H1 (cell line): ENCODE data around the gene MUS81. TPM values are rescaled to one million over a fixed set of nuclear protein-coding genes. Genes with fewer than 3 reads are reported as not detected.

ENCODE experiments used
- CTCF ChIA-PET: fragments of 300-600 bp; sonication (Branson Sonifier 250); formaldehyde crosslinking; loops from one replicate; lab custom pipeline; 2021; ENCODE audit not compliant: partially characterized antibody; lab: Charles Lee
- POLR2A ChIA-PET: fragments of 300-600 bp; sonication (Branson Sonifier 250); formaldehyde crosslinking; loops from one replicate; lab custom pipeline; 2021; ENCODE audit warnings: inconsistent platforms; ENCODE audit not compliant: partially characterized antibody; lab: Charles Lee
- DNase-seq, 2 experiments: peaks; one replicate each; pipeline versions ENCODE4 v3.0.0 to v3.0.0-alpha.2; 2010 to 2022; ENCODE audit warnings: low spot score in 2 of 2, low read depth in 1 of 2, mixed read lengths in 1 of 2
- FAIRE-seq: peaks from 2 replicates; lab custom pipeline; 2011; peaks lifted over from hg19 to GRCh38; lab: Jason Lieb, UNC
- H2AFZ ChIP-seq: 2 replicates; pipeline ENCODE4 v1.8.1; 2012; ENCODE audit warnings: low read length, inconsistent platforms
- H2AK5ac ChIP-seq: 2 replicates; pipeline ENCODE4 v1.6.1; 2013; ENCODE audit warnings: low read depth, low read length
- H2BK120ac ChIP-seq: replicated peaks from 2 replicates; pipeline ENCODE3; 2013; ENCODE audit warnings: low read depth, low read length, inconsistent platforms
- H2BK12ac ChIP-seq: 2 replicates; pipeline ENCODE4 v1.6.1; 2013; ENCODE audit warnings: low read depth, low read length
- H2BK15ac ChIP-seq: 2 replicates; pipeline ENCODE4 v1.6.1; 2013; ENCODE audit warnings: low read length
- H2BK20ac ChIP-seq: 2 replicates; pipeline ENCODE4 v1.6.1; 2013; ENCODE audit warnings: low read length
- H2BK5ac ChIP-seq: 2 replicates; pipeline ENCODE4 v1.6.1; 2013; ENCODE audit warnings: low read depth, low read length
- H3K14ac ChIP-seq: 2 replicates; pipeline ENCODE4 v1.6.1; 2013; ENCODE audit warnings: inconsistent platforms; ENCODE audit not compliant: insufficient read length
- H3K18ac ChIP-seq: 2 replicates; pipeline ENCODE4 v1.6.1; 2013; ENCODE audit warnings: low read length; ENCODE audit errors: extremely low read depth
- H3K23ac ChIP-seq: 2 replicates; pipeline ENCODE4 v1.6.1; 2013; ENCODE audit warnings: inconsistent platforms; ENCODE audit not compliant: insufficient read length
- H3K23me2 ChIP-seq: 2 replicates; pipeline ENCODE4 v1.6.1; 2013; ENCODE audit warnings: low read depth, low read length
- H3K27ac ChIP-seq: 2 replicates; pipeline ENCODE4 v1.6.1; 2011; ENCODE audit warnings: low read depth, low read length, inconsistent platforms
- H3K27me3 ChIP-seq, 4 experiments: replicated peaks in 1 of 4; 1 replicate in 1 of 4; 2 replicates in 3 of 4; pipeline versions ENCODE4 v1.6.1 to v1.8.1; 2011 to 2013; ENCODE audit warnings: low read length in 3 of 4, mild to moderate bottlenecking in 3 of 4, inconsistent platforms in 2 of 4, mixed read lengths in 2 of 4, moderate library complexity in 1 of 4; ENCODE audit not compliant: control insufficient read depth in 3 of 4, insufficient read depth in 3 of 4; ENCODE audit errors: extremely low read depth in 1 of 4
- H3K36me3 ChIP-seq, 4 experiments: 2 replicates each; pipeline versions ENCODE4 v1.6.1 to v1.8.1; 2011 to 2013; ENCODE audit warnings: mild to moderate bottlenecking in 4 of 4, low read length in 3 of 4, moderate library complexity in 2 of 4, control low read depth in 1 of 4, inconsistent platforms in 1 of 4; ENCODE audit not compliant: insufficient read depth in 4 of 4, control insufficient read depth in 2 of 4
- H3K4ac ChIP-seq: replicated peaks from 2 replicates; pipeline ENCODE3; 2013; ENCODE audit warnings: low read length, low read depth, mixed read lengths, inconsistent platforms; ENCODE audit not compliant: insufficient read length
- H3K4me1 ChIP-seq, 4 experiments: replicated peaks in 1 of 4; 1 replicate in 1 of 4; 2 replicates in 3 of 4; pipeline versions ENCODE4 v1.6.1 to v1.8.1; 2011 to 2013; ENCODE audit warnings: low read length in 3 of 4, inconsistent platforms in 2 of 4, mixed read lengths in 1 of 4; ENCODE audit not compliant: insufficient read depth in 4 of 4, control insufficient read depth in 3 of 4
- H3K4me2 ChIP-seq, 2 experiments: 2 replicates each; pipeline versions ENCODE4 v1.6.1 to v1.8.1; 2011 to 2013; ENCODE audit warnings: low read depth in 2 of 2, low read length in 2 of 2, control low read depth in 1 of 2, inconsistent platforms in 1 of 2, mild to moderate bottlenecking in 1 of 2; ENCODE audit not compliant: insufficient read depth in 1 of 2
- H3K4me3 ChIP-seq, 4 experiments: fragments of 200-600, 300-600 bp in 1 of 4; sonication (generic), shearing (Covaris generic), sonication (Bioruptor Twin) in 1 of 4; 2 replicates each; pipeline versions ENCODE4 v1.5.1 to v1.8.1; 2011 to 2016; ENCODE audit warnings: low read length in 4 of 4, low read depth in 3 of 4, control low read depth in 2 of 4, inconsistent platforms in 2 of 4, mild to moderate bottlenecking in 2 of 4, mixed read lengths in 1 of 4, moderate library complexity in 1 of 4; ENCODE audit not compliant: insufficient read depth in 2 of 4; ENCODE audit errors: extremely low read depth in 1 of 4
- H3K56ac ChIP-seq: replicated peaks from 2 replicates; pipeline ENCODE3; 2013; ENCODE audit warnings: low read depth, mild to moderate bottlenecking, mixed read lengths, low read length, inconsistent platforms; ENCODE audit not compliant: insufficient read length
- H3K79me1 ChIP-seq: 2 replicates; pipeline ENCODE4 v1.6.1; 2013; ENCODE audit warnings: low read depth, low read length, control low read depth
- H3K79me2 ChIP-seq, 2 experiments: 2 replicates each; pipeline versions ENCODE4 v1.6.1 to v1.8.1; 2012 to 2013; ENCODE audit warnings: low read length in 2 of 2, mild to moderate bottlenecking in 2 of 2, inconsistent platforms in 1 of 2; ENCODE audit not compliant: insufficient read depth in 2 of 2, control insufficient read depth in 1 of 2
- H3K9ac ChIP-seq, 4 experiments: replicated peaks in 1 of 4; 1 replicate in 1 of 4; 2 replicates in 3 of 4; pipeline versions ENCODE4 v1.6.1 to v1.8.1; 2011 to 2013; ENCODE audit warnings: low read depth in 3 of 4, low read length in 3 of 4, control low read depth in 2 of 4, mild to moderate bottlenecking in 2 of 4, moderate library complexity in 2 of 4, inconsistent platforms in 1 of 4; ENCODE audit errors: extremely low read depth in 1 of 4
- H3K9me3 ChIP-seq, 2 experiments: 2 replicates each; pipeline versions ENCODE4 v1.6.1 to v1.8.1; 2012 to 2013; ENCODE audit warnings: mild to moderate bottlenecking in 2 of 2, moderate library complexity in 2 of 2, control low read depth in 1 of 2, inconsistent platforms in 1 of 2, low read depth in 1 of 2, low read length in 1 of 2, mixed read lengths in 1 of 2; ENCODE audit not compliant: insufficient read depth in 2 of 2
- H4K20me1 ChIP-seq, 2 experiments: replicated peaks in 1 of 2; 2 replicates each; pipeline versions ENCODE3 to v1.8.1; 2011 to 2013; ENCODE audit warnings: inconsistent platforms in 2 of 2, low read length in 2 of 2, mild to moderate bottlenecking in 1 of 2; ENCODE audit not compliant: insufficient read depth in 2 of 2, control insufficient read depth in 1 of 2
- H4K5ac ChIP-seq: 2 replicates; pipeline ENCODE4 v1.6.1; 2013; ENCODE audit warnings: low read length, low read depth, mixed read lengths, inconsistent platforms; ENCODE audit not compliant: insufficient read length
- H4K8ac ChIP-seq: 2 replicates; pipeline ENCODE4 v1.8.0; 2013; ENCODE audit warnings: mild to moderate bottlenecking, moderate library complexity, low read length, inconsistent platforms; ENCODE audit not compliant: insufficient read depth; ENCODE audit errors: extremely low read depth
- H4K91ac ChIP-seq: replicated peaks from 2 replicates; pipeline ENCODE3; 2013; ENCODE audit warnings: low read length, mixed read lengths, inconsistent platforms; ENCODE audit not compliant: insufficient read length
- BRCA1 ChIP-seq: IDR thresholded peaks from 2 replicates; pipeline ENCODE4 v1.6.1; 2012; ENCODE audit warnings: low read depth, low read length, improper control_type of control experiment
- EGR1 ChIP-seq: IDR thresholded peaks from 2 replicates; pipeline ENCODE4 v1.6.1; 2011; ENCODE audit warnings: low read depth, low read length, borderline replicate concordance
- JUN ChIP-seq: IDR thresholded peaks from 2 replicates; pipeline ENCODE4 v1.6.1; 2011; ENCODE audit warnings: low read depth, mild to moderate bottlenecking, improper control_type of control experiment, low read length
- JUND ChIP-seq: IDR thresholded peaks from 2 replicates; pipeline ENCODE4 v1.6.1; 2011; ENCODE audit warnings: mild to moderate bottlenecking, improper control_type of control experiment, low read length
- POLR2A ChIP-seq, 2 experiments: IDR thresholded peaks; 1 replicate in 1 of 2; 2 replicates in 1 of 2; pipeline ENCODE4 v1.6.1; 2011; ENCODE audit warnings: low read depth in 2 of 2, low read length in 2 of 2, mild to moderate bottlenecking in 2 of 2; ENCODE audit errors: control extremely low read depth in 1 of 2
- RBBP5 ChIP-seq: IDR thresholded peaks from 2 replicates; pipeline ENCODE4 v1.7.1; 2012; ENCODE audit warnings: low read depth, mild to moderate bottlenecking, inconsistent platforms, low read length, moderate library complexity, borderline replicate concordance
- SIN3A ChIP-seq, 2 experiments: IDR thresholded peaks in 1 of 2; conservative IDR thresholded peaks in 1 of 2; 2 replicates each; pipeline ENCODE4 v1.6.1; 2011 to 2012; ENCODE audit warnings: low read length in 2 of 2, improper control_type of control experiment in 1 of 2, low read depth in 1 of 2, mild to moderate bottlenecking in 1 of 2
- SIRT6 ChIP-seq: IDR thresholded peaks from one replicate; pipeline ENCODE4 v1.7.1; 2012; ENCODE audit warnings: low read length, inconsistent platforms
- SP2 ChIP-seq: IDR thresholded peaks from 2 replicates; pipeline ENCODE4 v1.6.1; 2012; ENCODE audit warnings: mild to moderate bottlenecking, low read length, inconsistent platforms
- SP4 ChIP-seq: IDR thresholded peaks from 2 replicates; pipeline ENCODE4 v1.6.1; 2012; ENCODE audit warnings: low read length, inconsistent platforms
- SUZ12 ChIP-seq: fragments of 200-600 bp; sonication (generic); IDR thresholded peaks from 2 replicates; pipeline ENCODE4 v1.6.1; 2012; ENCODE audit warnings: mild to moderate bottlenecking, inconsistent platforms, low read length, moderate library complexity, mixed read lengths
- TBP ChIP-seq: IDR thresholded peaks from 2 replicates; pipeline ENCODE4 v1.6.1; 2011; ENCODE audit warnings: low read depth, low read length, improper control_type of control experiment
- WGBS, 2 experiments: shearing (Covaris generic) in 1 of 2; methylation state at CpG; one replicate each; pipeline versions ENCODE4 v1.1.6 to v1.1.7; 2013 to 2015; ENCODE audit warnings: low lambda C conversion rate in 2 of 2, mixed read lengths in 2 of 2, inconsistent platforms in 1 of 2, low coverage in 1 of 2, missing lambda C conversion rate in 1 of 2; ENCODE audit not compliant: insufficient replicate concordance in 2 of 2, insufficient coverage in 1 of 2, insufficient read length in 1 of 2; ENCODE audit errors: extremely low coverage in 1 of 2, missing lambda C conversion rate in 1 of 2; 5-methylcytosine and 5-hydroxymethylcytosine counted together
- polyA plus RNA-seq, 7 experiments: library from polyadenylated mRNA; depleted of rRNA in 3 of 7; stranded (reverse) in 5 of 7; unstranded in 2 of 7; fragments of >200 nt in 5 of 7; fragments of 200-250 nt in 2 of 7; gene quantifications; 1 replicate in 5 of 7; 2 replicates in 1 of 7; 4 replicates in 1 of 7; pipeline versions ENCODE4 v1.2.1 to v1.2.3, GENCODE V29; 2011 to 2013; ENCODE audit warnings: missing spikeins in 2 of 7, mixed read lengths in 2 of 7
- total RNA-seq: library from RNA; stranded (reverse); fragmentation: NEBNext Ultra II Directional; extraction: Animal tissue kit (Norgen Biotek cat#: 25700); gene quantifications from 2 replicates; pipeline ENCODE4 v1.2.1, GENCODE V29; 2021

MUS81 gene
- total and polyA plus RNA-seq, 2 of the 8 experiments (the other 6 are each of a cell fraction or from before 2014, with no cell fraction given), result 30.2 to 31.5 TPM

DNA sequence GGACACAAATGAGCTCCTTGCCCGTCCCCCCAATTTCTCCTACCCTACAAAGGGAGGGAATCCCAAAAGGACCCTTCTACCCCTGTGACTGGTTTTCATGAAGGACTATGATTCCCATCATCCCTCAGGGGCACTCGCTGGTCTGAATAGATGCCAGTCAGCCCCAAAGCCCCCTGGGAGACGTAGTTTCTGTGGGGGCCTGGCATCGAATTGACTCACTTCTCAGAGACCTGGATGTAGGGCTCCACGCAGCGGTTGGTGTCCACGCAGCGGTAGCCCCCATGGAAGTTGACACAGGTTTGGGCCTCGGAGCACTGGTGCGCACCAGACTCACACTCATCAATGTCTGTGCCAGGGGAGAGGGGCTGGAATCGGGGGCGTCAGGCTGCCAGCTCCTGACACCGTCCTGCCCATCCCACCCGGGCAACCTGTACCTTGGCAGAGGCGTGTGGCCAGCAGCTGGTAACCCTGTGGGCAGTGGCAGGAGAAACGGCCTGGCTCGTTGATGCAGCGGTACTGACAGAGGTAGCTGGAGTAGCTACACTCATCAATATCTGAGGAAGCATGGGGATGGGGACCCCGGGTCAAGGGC lies 7.9 kb downstream of the MUS81 start:
- no peaks in the 10 kb centered on the region for H3K79me2 ChIP-seq
- POLR2A ChIA-PET, result interaction anchor here (0.6 to 39.7 kb wide), 7 partner anchors 7 to 140 kb away, joined by 3 to 1071 read pairs (median 6); partner anchors contain the start of genes BANF1, CCDC85B, CFL1 and CTSW
- H3K4me2 ChIP-seq, result peak overlapping the region; percentile 86 to 93
- TF ChIP-seq SIRT6 (no peak), SUZ12 (no peak), JUND (no peak), EGR1 (no peak), SP2 (no peak), SP4 (0 out of 2 replicates have a peak, but pooled peaks have one; percentile 34), JUN (no peak), BRCA1 (no peak), POLR2A (IDR thresholded peaks at IDR 0.05; ENCODE audit: control extremely low read depth in 1 of 2, low read depth in 2 of 2, low read length in 2 of 2) (peak in 1 of 2 experiments; percentile 59; a peak in 2 of 3 replicates), TBP (no peak), RBBP5 (no peak), SIN3A (conservative IDR thresholded peaks at IDR 0.05 in 1 of 2, IDR thresholded peaks at IDR 0.05 in 1 of 2; ENCODE audit: low read depth in 1 of 2, low read length in 2 of 2) (peak in 1 of 2 experiments; percentile 31; a peak in 1 of 4 replicates)

More for the DNA sequence above, 7.9 kb downstream of the MUS81 start:
- Histone ChIP-seq H3K18ac (peak overlapping the region; percentile 29; the same call in 1 of the 2 replicates), H3K56ac (no peak overlapping the region), H2BK12ac (peak overlapping the region; percentile 50; the same call in 1 of the 2 replicates), H2BK120ac (no peak overlapping the region), H3K14ac (no peak overlapping the region), H4K91ac (peak overlapping the region; percentile 47), H2AFZ (no peak overlapping the region), H3K9me3 (no peaks in the 10 kb centered on the region), H2BK15ac (peak overlapping the region; percentile 81; the same call in 1 of the 2 replicates), H4K20me1 (peaks cover 0 to 2% of the 10 kb centered on the region in 2 experiments), H3K27ac (no peak overlapping the region), H2AK5ac (no peak overlapping the region; the same call in 1 of the 2 replicates), H3K4me3 (peak overlapping the region; percentile 64 to 74 (median 74)), H2BK5ac (no peak overlapping the region), H3K23me2 (peaks cover 8% of the 10 kb centered on the region; the same call in 1 of the 2 replicates), H2BK20ac (0 out of 2 replicates have a peak overlapping the region, but pooled peaks have one; percentile 18), H4K5ac (no peak overlapping the region), H3K9ac (no peak overlapping the region), H3K79me1 (no peaks in the 10 kb centered on the region; the same call in 1 of the 2 replicates), H3K4me1 (peaks cover 0 to 9% (median 3%) of the 10 kb centered on the region in 4 experiments; a peak in 5 of 7 replicates), H3K27me3 (peaks cover 0 to 30% (median 14%) of the 10 kb centered on the region in 4 experiments; a peak in 4 of 7 replicates), H4K8ac (peak overlapping the region; percentile 54), H3K23ac (no peak overlapping the region), H3K36me3 (peaks cover 5 to 17% (median 14%) of the 10 kb centered on the region in 4 experiments), H3K4ac (no peak overlapping the region)
- FAIRE-seq (peak; percentile 85), DNase-seq (no peak)
- CTCF ChIA-PET, result interaction anchor here (1.3 to 8.9 kb wide), 7 partner anchors 8 to 144 kb away, joined by 3 to 210 read pairs (median 4); partner anchors contain the start of genes CCDC85B, CFL1, CST6 and FIBP
- 48% methylated on average over 19 of the region's 19 CpGs; no CpG with 5 or more reads in 1 of the 2 experiments for WGBS, 2 experiments
